Neuron (in vitro differentiated cells): Measurements from ENCODE around the gene HNF4A.
"Not testable (repeated sequence)": the region's sequence is repeated elsewhere in the genome, so short reads cannot be mapped to it uniquely, and the experiment has no call there.

Experiments
- H2AFZ ChIP-seq: one replicate; pipeline ENCODE4 v1.6.1; 2013; ENCODE audit warnings: low read depth, mild to moderate bottlenecking, inconsistent platforms, low read length, moderate library complexity
- H3K27me3 ChIP-seq: one replicate; pipeline ENCODE4 v1.6.1; 2013; ENCODE audit warnings: low read length; ENCODE audit not compliant: insufficient read depth
- H3K36me3 ChIP-seq: one replicate; pipeline ENCODE4 v1.6.1; 2013; ENCODE audit warnings: low read length; ENCODE audit not compliant: insufficient read depth
- H3K4me1 ChIP-seq: one replicate; pipeline ENCODE4 v1.6.1; 2013; ENCODE audit warnings: low read length; ENCODE audit not compliant: insufficient read depth
- H3K4me3 ChIP-seq: 2 replicates; pipeline ENCODE4 v1.5.1; 2013; ENCODE audit warnings: mild to moderate bottlenecking, low read length, moderate library complexity
- H3K9me3 ChIP-seq: one replicate; pipeline ENCODE4 v1.6.1; 2013; ENCODE audit warnings: low read length

Gene HNF4A

DNA sequence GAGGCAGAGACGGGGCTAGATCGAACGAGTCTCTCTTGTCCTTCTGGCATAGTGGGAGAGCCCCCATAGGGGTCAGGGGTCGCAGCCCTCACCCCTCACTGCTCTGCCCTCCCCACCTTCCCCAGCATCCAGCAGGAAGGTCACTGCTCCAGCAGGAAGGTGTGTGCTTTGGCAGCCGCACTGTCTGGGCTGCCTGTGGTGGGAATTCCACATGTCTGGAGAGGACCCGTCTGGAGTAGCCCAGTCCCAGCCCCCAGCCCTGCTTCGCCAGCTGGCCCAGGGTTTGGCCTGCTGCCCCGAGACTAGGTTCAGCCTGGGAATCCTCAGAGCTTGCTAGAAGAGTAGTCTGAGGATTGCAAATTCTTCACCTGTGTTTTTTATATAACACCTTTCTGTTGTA lies 21.2 kb upstream of the HNF4A start:
- H3K4me1 ChIP-seq = no peaks in the 10 kb centered on the region
- no peak overlapping the region for H3K4me3 ChIP-seq
- no peaks in the 10 kb centered on the region for H3K9me3 ChIP-seq
- peaks cover 10% of the 10 kb centered on the region for H3K27me3 ChIP-seq
- H2AFZ ChIP-seq = no peak overlapping the region
- H3K36me3 ChIP-seq = no peaks in the 10 kb centered on the region

DNA sequence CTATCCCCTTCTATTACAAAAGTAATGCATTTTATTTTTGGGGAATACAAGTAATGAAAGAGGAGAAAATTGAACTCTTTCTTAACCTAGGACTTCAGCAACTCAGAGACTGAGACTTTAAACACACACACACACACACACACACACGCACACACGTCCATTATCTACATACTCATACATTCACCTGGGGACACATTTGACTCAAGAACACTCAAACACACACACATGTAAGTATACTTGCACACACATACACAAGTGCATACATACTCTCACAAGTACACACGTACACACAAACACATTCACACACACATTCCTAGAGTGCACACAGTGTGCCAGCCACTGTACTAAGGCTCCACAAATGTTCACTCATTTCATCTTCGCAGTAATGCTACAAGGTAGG lies 20.8 kb upstream of the HNF4A start:
- H2AFZ ChIP-seq = no peak overlapping the region
- H3K27me3 ChIP-seq = peaks cover 10% of the 10 kb centered on the region
- H3K4me1 ChIP-seq = no peaks in the 10 kb centered on the region
- H3K9me3 ChIP-seq = no peaks in the 10 kb centered on the region
- H3K36me3 ChIP-seq = no peaks in the 10 kb centered on the region
- H3K4me3 ChIP-seq = no peak overlapping the region

DNA sequence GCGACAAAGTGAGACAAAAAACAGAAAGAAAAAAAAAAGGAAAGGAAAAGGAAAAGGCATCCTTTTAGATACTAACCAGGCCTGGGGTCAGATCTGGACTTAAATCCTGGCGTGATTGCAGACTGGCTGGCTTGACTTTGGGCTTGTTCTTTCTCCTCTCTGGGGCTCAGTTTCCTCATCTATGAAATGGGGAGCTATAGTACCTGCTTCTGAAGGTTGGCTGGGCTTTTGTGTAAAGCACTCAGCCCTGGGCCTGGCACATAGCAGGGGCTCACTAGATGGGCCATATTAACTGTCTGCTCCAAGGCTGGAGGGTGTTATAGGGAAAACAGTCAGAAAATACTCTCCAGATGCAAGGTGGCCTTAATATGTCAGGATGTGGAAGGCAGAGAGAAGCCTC lies 19.8 kb upstream of the HNF4A start:
- no peaks in the 10 kb centered on the region for H3K9me3 ChIP-seq
- peaks cover 10% of the 10 kb centered on the region for H3K27me3 ChIP-seq
- no peak overlapping the region for H2AFZ ChIP-seq
- H3K36me3 ChIP-seq = no peaks in the 10 kb centered on the region
- H3K4me3 ChIP-seq = no peak overlapping the region
- no peaks in the 10 kb centered on the region for H3K4me1 ChIP-seq

DNA sequence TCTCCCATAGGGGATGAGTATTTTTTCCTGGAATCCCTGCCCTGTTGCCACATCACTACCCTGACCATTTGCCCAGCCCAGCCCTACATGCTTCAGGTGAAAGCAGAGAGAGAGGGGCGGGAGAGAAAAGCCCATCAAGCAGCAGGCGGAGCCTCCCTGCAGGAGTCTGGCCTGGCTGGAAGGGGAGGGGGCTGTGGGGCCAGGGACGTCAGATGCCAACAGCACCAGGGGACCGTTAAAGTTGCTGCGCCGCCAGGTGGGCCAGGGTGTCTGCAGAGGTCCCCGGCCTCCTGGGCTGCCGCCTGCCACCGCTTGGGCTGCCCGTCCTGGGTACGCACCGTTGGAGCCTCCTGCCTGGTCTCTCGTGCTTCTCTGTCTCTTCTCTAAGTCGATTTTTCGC lies 19.4 kb upstream of the HNF4A start:
- no peaks in the 10 kb centered on the region for H3K36me3 ChIP-seq
- H3K4me1 ChIP-seq = no peaks in the 10 kb centered on the region
- no peaks in the 10 kb centered on the region for H3K9me3 ChIP-seq
- H3K4me3 ChIP-seq = no peak overlapping the region
- H3K27me3 ChIP-seq = peaks cover 10% of the 10 kb centered on the region
- no peak overlapping the region for H2AFZ ChIP-seq

DNA sequence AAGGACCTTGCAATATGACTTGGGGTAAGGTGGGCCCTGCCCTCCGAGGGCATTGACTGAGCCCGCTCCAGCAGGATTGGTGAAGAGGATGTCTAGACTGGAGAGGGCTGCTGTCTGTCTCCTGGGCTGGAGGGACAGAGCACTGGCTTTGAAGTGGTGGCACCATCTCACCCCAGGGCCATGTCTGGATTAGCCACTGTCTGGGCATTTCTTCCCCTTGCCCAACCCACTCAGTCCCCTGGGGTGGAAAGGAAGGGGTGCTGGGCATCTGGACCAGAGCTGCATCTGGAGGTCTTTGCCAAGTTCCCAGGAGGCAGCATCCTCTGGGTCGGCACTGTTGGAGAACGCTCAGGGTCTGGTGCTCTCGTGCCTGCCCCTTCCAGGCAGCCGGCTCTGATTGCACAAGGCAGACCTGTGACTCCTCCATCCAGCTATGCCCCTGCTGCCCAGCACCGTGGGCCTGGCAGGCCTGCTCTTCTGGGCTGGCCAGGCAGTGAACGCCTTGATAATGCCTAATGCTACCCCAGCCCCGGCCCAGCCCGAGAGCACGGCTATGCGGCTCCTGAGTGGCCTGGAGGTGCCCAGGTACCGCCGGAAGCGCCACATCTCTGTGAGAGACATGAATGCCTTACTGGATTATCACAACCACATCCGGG lies 18.6 kb upstream of the HNF4A start, which contains the start of gene R3HDML:
Gene R3HDML, plus strand, starts transcription at position 319 of the 656 bp plus-strand sequence. Its CDS starts 115 bp downstream, at position 434.
- no peak within 1 kb of the TSS for H3K4me3 ChIP-seq
- H3K27me3 ChIP-seq = peaks cover 10% of the 10 kb centered on the region
- no peaks in the 10 kb centered on the region for H3K9me3 ChIP-seq
- no peaks in the 10 kb centered on the region for H3K4me1 ChIP-seq
- no peaks in the 10 kb centered on the region for H3K36me3 ChIP-seq
- no peak within 1 kb of the TSS for H2AFZ ChIP-seq

DNA sequence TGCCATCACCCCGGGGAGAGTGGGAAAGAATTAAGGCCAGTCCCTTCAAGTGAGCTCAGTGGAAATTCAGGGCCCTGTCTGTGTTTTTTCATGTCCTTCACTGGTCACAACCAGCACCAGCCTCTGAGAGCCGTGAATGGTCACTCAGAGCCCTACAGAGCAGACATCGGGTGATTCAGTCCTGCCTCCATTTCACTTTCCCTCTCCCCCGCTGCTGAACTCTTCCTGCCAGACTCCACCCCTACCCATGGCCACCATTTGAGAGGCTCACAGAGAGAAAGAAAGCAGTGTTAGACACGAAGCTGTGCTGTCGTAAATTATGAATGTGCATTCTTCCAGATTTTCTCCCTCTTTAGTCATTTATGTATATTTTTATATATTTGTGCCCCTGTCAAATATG lies 13.3 kb upstream of the HNF4A start:
- no peaks in the 10 kb centered on the region for H3K36me3 ChIP-seq
- no peaks in the 10 kb centered on the region for H3K9me3 ChIP-seq
- H2AFZ ChIP-seq = no peak overlapping the region
- H3K27me3 ChIP-seq = peaks cover 6% of the 10 kb centered on the region
- no peak overlapping the region for H3K4me3 ChIP-seq
- no peaks in the 10 kb centered on the region for H3K4me1 ChIP-seq

DNA sequence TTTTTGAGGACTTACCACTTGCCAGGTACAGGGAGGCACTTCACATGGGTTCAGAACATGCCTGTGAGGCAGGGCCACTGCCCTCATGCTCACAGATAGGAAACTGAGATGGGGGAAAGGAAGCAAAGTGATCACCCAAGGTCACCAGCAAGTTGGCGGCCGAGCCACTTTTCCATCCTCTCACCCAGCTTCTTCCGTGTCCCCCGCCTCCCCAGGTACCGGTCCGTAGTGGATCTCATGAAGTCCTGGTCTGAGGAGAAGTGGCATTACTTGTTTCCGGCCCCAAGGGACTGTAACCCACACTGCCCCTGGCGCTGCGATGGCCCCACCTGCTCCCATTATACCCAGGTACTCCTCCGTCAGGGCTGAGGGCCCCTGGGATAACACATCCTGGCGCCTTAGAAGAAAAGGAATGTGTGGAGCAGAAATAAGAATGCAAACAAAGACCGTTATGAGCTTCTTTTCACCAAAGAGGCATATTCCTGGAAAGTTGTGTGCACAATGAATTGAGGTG lies 12.3 kb upstream of the HNF4A start:
- H3K4me1 ChIP-seq = no peaks in the 10 kb centered on the region
- peaks cover under 1% of the 10 kb centered on the region for H3K27me3 ChIP-seq
- H2AFZ ChIP-seq = no peak overlapping the region
- no peaks in the 10 kb centered on the region for H3K9me3 ChIP-seq
- no peaks in the 10 kb centered on the region for H3K36me3 ChIP-seq
- H3K4me3 ChIP-seq = no peak overlapping the region

DNA sequence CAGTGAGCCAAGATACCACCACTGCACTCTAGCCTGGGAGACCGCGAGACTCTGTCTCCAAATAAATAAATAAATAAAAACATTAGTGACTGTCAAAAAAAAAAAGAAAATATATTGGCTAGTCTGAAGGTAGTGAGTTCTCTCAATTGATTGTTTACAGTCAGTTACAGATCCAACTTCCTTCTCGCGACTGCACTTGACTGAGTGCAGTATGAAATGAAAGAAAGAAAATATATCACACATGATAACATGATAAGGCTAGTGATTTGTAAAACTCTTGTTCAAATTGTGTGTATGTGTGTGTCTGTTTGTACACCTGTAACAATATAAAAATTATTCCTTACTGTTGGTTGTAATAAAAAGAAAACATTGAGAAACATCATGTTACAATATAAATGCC lies 10.8 kb upstream of the HNF4A start:
- no peaks in the 10 kb centered on the region for H3K4me1 ChIP-seq

DNA sequence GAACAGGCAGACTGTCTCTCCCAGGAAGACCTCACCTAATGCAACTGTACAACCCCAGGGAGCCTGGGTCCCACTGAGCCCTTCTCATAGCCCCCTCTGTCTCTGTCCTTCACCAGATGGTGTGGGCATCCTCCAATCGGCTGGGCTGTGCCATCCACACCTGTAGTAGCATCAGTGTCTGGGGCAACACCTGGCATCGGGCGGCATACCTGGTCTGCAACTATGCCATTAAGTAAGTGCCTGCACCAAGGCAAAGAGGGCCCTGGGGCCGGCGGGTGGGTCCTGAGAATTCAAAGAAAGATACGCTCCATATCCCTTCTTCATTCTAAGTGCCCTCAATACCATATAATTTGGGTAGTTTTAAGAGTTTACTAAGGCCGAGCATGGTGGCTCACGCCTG lies 10.4 kb upstream of the HNF4A start:
- Histone ChIP-seq H3K27me3 (no peaks in the 10 kb centered on the region), H3K4me3 (no peak overlapping the region), H3K9me3 (no peaks in the 10 kb centered on the region), H2AFZ (no peak overlapping the region), H3K36me3 (no peaks in the 10 kb centered on the region), H3K4me1 (no peaks in the 10 kb centered on the region)

More for the DNA sequence above, 10.8 kb upstream of the HNF4A start:
- Histone ChIP-seq H3K9me3 (no peaks in the 10 kb centered on the region), H3K27me3 (no peaks in the 10 kb centered on the region), H3K4me3 (no peak overlapping the region), H2AFZ (no peak overlapping the region), H3K36me3 (no peaks in the 10 kb centered on the region)

- H3K9me3 ChIP-seq, H3K4me3 ChIP-seq, H3K27me3 ChIP-seq, H3K4me1 ChIP-seq, H2AFZ ChIP-seq, H3K36me3 ChIP-seq: not testable (repeated sequence)
Measured at GRCh38 chr20:44345941-44346340, 9.6 kb upstream of the HNF4A start.

- Histone ChIP-seq H3K27me3 (no peaks in the 10 kb centered on the region), H3K9me3 (no peaks in the 10 kb centered on the region), H3K4me1 (peaks cover 4% of the 10 kb centered on the region), H3K4me3 (no peak overlapping the region), H2AFZ (no peak overlapping the region), H3K36me3 (no peaks in the 10 kb centered on the region)
Measured at GRCh38 chr20:44348168-44348659, 7.3 kb upstream of the HNF4A start.

- Histone ChIP-seq H2AFZ (no peak overlapping the region), H3K4me1 (peaks cover 4% of the 10 kb centered on the region), H3K4me3 (no peak overlapping the region), H3K27me3 (no peaks in the 10 kb centered on the region), H3K9me3 (no peaks in the 10 kb centered on the region), H3K36me3 (no peaks in the 10 kb centered on the region)
Measured at GRCh38 chr20:44349349-44349748, 6.2 kb upstream of the HNF4A start.

DNA sequence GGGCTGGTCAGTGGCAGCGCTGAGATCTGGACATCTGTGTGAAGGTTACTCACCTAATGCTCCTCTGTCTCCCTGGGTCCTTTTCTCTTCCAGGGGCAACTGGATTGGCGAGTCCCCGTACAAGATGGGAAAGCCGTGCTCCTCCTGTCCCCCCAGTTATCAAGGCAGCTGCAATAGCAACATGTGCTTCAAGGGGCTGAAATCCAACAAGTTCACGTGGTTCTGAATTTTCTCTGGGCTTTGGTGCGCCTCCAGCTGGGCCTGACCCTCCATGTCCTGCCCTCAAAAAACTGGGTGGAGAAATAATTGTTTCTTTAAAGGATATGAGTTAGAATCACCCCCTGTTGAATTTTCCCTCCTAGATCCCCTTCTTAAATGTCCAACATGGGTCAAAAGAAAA lies 4.9 kb upstream of the HNF4A start:
- peaks cover 4% of the 10 kb centered on the region for H3K4me1 ChIP-seq
- no peaks in the 10 kb centered on the region for H3K27me3 ChIP-seq
- H2AFZ ChIP-seq = no peak overlapping the region
- no peaks in the 10 kb centered on the region for H3K36me3 ChIP-seq
- H3K9me3 ChIP-seq = no peaks in the 10 kb centered on the region
- H3K4me3 ChIP-seq = no peak overlapping the region
